B cell (primary cell): ENCODE data around the gene STK17B. TPM values are rescaled to one million over a fixed set of nuclear protein-coding genes. Genes with fewer than 3 reads are reported as not detected.

Experiments used
- ATAC-seq: fragments of 200-7000 bp; cut with Tn5 transposase; one replicate; pipeline ENCODE4 v1.10.0; 2021; ENCODE audit warnings: low read depth, mild to moderate bottlenecking, moderate number of reproducible peaks, moderate library complexity
- CTCF ChIA-PET: fragments of 350-600 bp; sonication (Branson Sonifier 250); formaldehyde crosslinking; loops from one replicate; lab custom pipeline; 2021; ENCODE audit warnings: antibody characterized with exemption, inconsistent platforms; lab: Charles Lee
- POLR2A ChIA-PET: fragments of 350-600 bp; sonication (Branson Sonifier 250); formaldehyde crosslinking; loops from one replicate; lab custom pipeline; 2021; ENCODE audit warnings: antibody characterized with exemption; lab: Charles Lee
- DNase-seq: peaks from one replicate; pipeline ENCODE4 v3.0.0; 2013
- H2AFZ ChIP-seq: 2 replicates; pipeline ENCODE4 v1.6.1; 2012; ENCODE audit warnings: mild to moderate bottlenecking, low read depth, low read length; ENCODE audit not compliant: insufficient read depth, poor library complexity, severe bottlenecking
- H3K27ac ChIP-seq, 2 donors: 1 replicate in 1 of 2; 2 replicates in 1 of 2; pipeline ENCODE4 v1.5.1; 2012 to 2013; ENCODE audit warnings: low read length in 2 of 2, mild to moderate bottlenecking in 2 of 2, moderate library complexity in 1 of 2
- H3K27me3 ChIP-seq, 4 experiments: fragments of 200-600 bp in 1 of 4; sonication (generic) in 1 of 4; replicated peaks in 1 of 4; 1 replicate in 2 of 4; 2 replicates in 2 of 4; pipeline versions ENCODE4 v1.6.1 to v1.7.0; 2013 to 2016; ENCODE audit warnings: low read length in 3 of 4, mild to moderate bottlenecking in 2 of 4, mixed read lengths in 1 of 4, moderate library complexity in 1 of 4; ENCODE audit not compliant: insufficient read depth in 4 of 4, control insufficient read depth in 3 of 4; ENCODE audit errors: control extremely low read depth in 1 of 4
- H3K36me3 ChIP-seq, 2 experiments: replicated peaks in 1 of 2; 1 replicate in 1 of 2; 2 replicates in 1 of 2; pipeline versions ENCODE4 v1.6.1 to v1.7.1; 2013; ENCODE audit warnings: low read length in 1 of 2; ENCODE audit not compliant: insufficient read depth in 2 of 2, control insufficient read depth in 1 of 2; ENCODE audit errors: control extremely low read depth in 1 of 2, extremely low read depth in 1 of 2
- H3K4me1 ChIP-seq, 2 donors: fragments of 200-600 bp in 1 of 2; sonication (generic) in 1 of 2; 1 replicate in 1 of 2; 2 replicates in 1 of 2; pipeline versions ENCODE4 v1.5.1 to v1.6.1; 2013 to 2017; ENCODE audit warnings: low read length in 2 of 2; ENCODE audit not compliant: control insufficient read depth in 2 of 2, insufficient read depth in 2 of 2
- H3K4me2 ChIP-seq: replicated peaks from 2 replicates; pipeline ENCODE3; 2012; ENCODE audit warnings: mild to moderate bottlenecking, low read depth, low read length; ENCODE audit not compliant: poor library complexity, severe bottlenecking
- H3K4me3 ChIP-seq, 5 experiments: fragments of 200-600 bp in 1 of 5; sonication (generic) in 1 of 5; 1 replicate in 3 of 5; 2 replicates in 2 of 5; pipeline versions ENCODE4 v1.5.1 to v1.7.0; 2011 to 2016; ENCODE audit warnings: low read length in 4 of 5, mild to moderate bottlenecking in 4 of 5, low read depth in 2 of 5, control low read depth in 1 of 5, moderate library complexity in 1 of 5; ENCODE audit not compliant: insufficient read depth in 1 of 5; ENCODE audit errors: control extremely low read depth in 1 of 5, extremely low read depth in 1 of 5
- H3K79me2 ChIP-seq: fragments of 200-600 bp; sonication (generic); one replicate; pipeline ENCODE4 v1.6.0; 2016; ENCODE audit warnings: low read length; ENCODE audit not compliant: control insufficient read depth, insufficient read depth
- H3K9ac ChIP-seq: fragments of 200-600 bp; sonication (generic); 2 replicates; pipeline ENCODE4 v1.6.1; 2017; ENCODE audit warnings: mild to moderate bottlenecking, low read length, moderate library complexity
- H3K9me3 ChIP-seq, 3 donors: one replicate each; pipeline versions ENCODE4 v1.6.1 to v1.7.1; 2013; ENCODE audit warnings: low read length in 2 of 3; ENCODE audit not compliant: control insufficient read depth in 2 of 3, insufficient read depth in 1 of 3; ENCODE audit errors: control extremely low read depth in 1 of 3
- H4K20me1 ChIP-seq: 2 replicates; pipeline ENCODE4 v1.6.0; 2012; ENCODE audit warnings: mild to moderate bottlenecking, low read length; ENCODE audit not compliant: insufficient read depth, control insufficient read depth, poor library complexity, severe bottlenecking
- H3K27ac Mint-ChIP-seq: one replicate; pipeline ENCODE4 v1.8.0; 2021; ENCODE audit warnings: mixed read lengths
- H3K27me3 Mint-ChIP-seq: one replicate; pipeline ENCODE4 v1.8.0; 2021; ENCODE audit warnings: mixed read lengths
- H3K4me1 Mint-ChIP-seq: one replicate; pipeline ENCODE4 v1.8.0; 2021; ENCODE audit warnings: mixed read lengths
- H3K4me3 Mint-ChIP-seq: one replicate; pipeline ENCODE4 v1.8.0; 2021; ENCODE audit warnings: mixed read lengths
- H3K9me3 Mint-ChIP-seq: one replicate; pipeline ENCODE4 v1.8.0; 2022; ENCODE audit warnings: mixed read lengths; ENCODE audit not compliant: insufficient read depth
- CTCF ChIP-seq: fragments of 200-600 bp; IDR thresholded peaks from one replicate; pipeline ENCODE4 v1.8.0; 2022; ENCODE audit warnings: antibody characterized with exemption, mild to moderate bottlenecking
- EZH2 ChIP-seq: IDR thresholded peaks from 2 replicates; pipeline ENCODE4 v1.6.1; 2012; ENCODE audit warnings: borderline replicate concordance, low read depth, mild to moderate bottlenecking, moderate library complexity, low read length; ENCODE audit not compliant: insufficient read depth, poor library complexity, severe bottlenecking
- WGBS: methylation state at CpG from one replicate; pipeline ENCODE4 v1.1.5; 2013; ENCODE audit warnings: missing lambda C conversion rate; ENCODE audit not compliant: insufficient coverage; 5-methylcytosine and 5-hydroxymethylcytosine counted together
- intact Hi-C: fragments of 100-400 bp; cut with micrococcal nuclease; formaldehyde crosslinking; loops from one replicate; pipeline ENCODE4 v1.10.0; 2022
- polyA plus RNA-seq: library from polyadenylated mRNA; depleted of rRNA; stranded (reverse); fragments of >200 nt; gene quantifications from 2 replicates; pipeline ENCODE4 v1.2.3, GENCODE V29; 2012
- total RNA-seq, 2 donors: library from RNA; stranded (reverse); fragments of 120-200 nt in 1 of 2; gene quantifications; 1 replicate in 1 of 2; 2 replicates in 1 of 2; pipeline versions ENCODE4 v1.2.3 to v1.2.4, GENCODE V29; 2013 to 2022

Gene STK17B
- total and polyA plus RNA-seq, 2 donors (not counting 1 experiment from before 2014, with no cell fraction given) = 120 to 249 TPM

- Histone ChIP-seq H3K4me2 (peak overlapping the region; percentile 71), H2AFZ (no peak overlapping the region), H3K36me3 (peaks cover 8 to 63% of the 10 kb centered on the region in 2 experiments), H3K9me3 (no peaks in the 10 kb centered on the region), H4K20me1 (peaks cover 40% of the 10 kb centered on the region), H3K27me3 (no peaks in the 10 kb centered on the region), H3K27ac (peak overlapping the region; percentile 47 to 96), H3K79me2 (peaks cover 100% of the 10 kb centered on the region), H3K4me3 (peak overlapping the region in 3 of 5 experiments; percentile 13 to 46 (median 38)), H3K9ac (peak overlapping the region; percentile 57), H3K4me1 (peaks cover 65 to 93% of the 10 kb centered on the region in 2 donors)
- POLR2A ChIA-PET = interaction anchor here (0.8 to 4.4 kb wide), 2 partner anchors 9 kb away, joined by 3 to 22 read pairs; partner anchors contain the start of gene STK17B
- WGBS = no CpG with 5 or more reads among the region's 4 CpGs
- DNase-seq (no peak), ATAC-seq (no peak)
- CTCF ChIA-PET = interaction anchor here (1.3 to 11.8 kb wide), 3 partner anchors 11 to 116 kb away, joined by 3 to 109 read pairs (median 6); no protein-coding TSS in a partner anchor
- H3K4me1 Mint-ChIP-seq = peaks cover 68% of the 10 kb centered on the region
- TF ChIP-seq CTCF = no peak
- no peak for TF ChIP-seq EZH2
- peak overlapping the region; percentile 59 for H3K27ac Mint-ChIP-seq
- intact Hi-C loops = loop anchor here (1.0 to 2.0 kb wide), 6 partner anchors 9 to 116 kb away; no protein-coding TSS in a partner anchor
- no peaks in the 10 kb centered on the region for H3K27me3 Mint-ChIP-seq
- H3K4me3 Mint-ChIP-seq = no peak overlapping the region
- H3K9me3 Mint-ChIP-seq = no peaks in the 10 kb centered on the region
These were observed 10.4 kb downstream of the STK17B start for GRCh38 chr2:196160946-196161345.

GRCh38 chr2:196160101-196160500 lies 11.3 kb downstream of the STK17B start:
- H3K9me3 ChIP-seq = no peaks in the 10 kb centered on the region
- ATAC-seq (peak; percentile 82), DNase-seq (peak; percentile 92)
- H3K4me1 ChIP-seq = peaks cover 56 to 93% of the 10 kb centered on the region in 2 donors
- TF ChIP-seq CTCF = no peak
- no peak for TF ChIP-seq EZH2
- H2AFZ ChIP-seq = no peak overlapping the region
- peaks cover 33% of the 10 kb centered on the region for H4K20me1 ChIP-seq
- ChIA-PET POLR2A (interaction anchor here (0.6 to 4.4 kb wide), 5 partner anchors 8 to 115 kb away, joined by 3 to 26 read pairs (median 19); partner anchors contain the start of gene STK17B), CTCF (interaction anchor here (0.6 to 11.8 kb wide), 4 partner anchors 10 to 180 kb away, joined by 3 to 109 read pairs (median 6); no protein-coding TSS in a partner anchor)
- no peaks in the 10 kb centered on the region for H3K27me3 ChIP-seq
- H3K27ac ChIP-seq = peak overlapping the region; percentile 47 to 96
- H3K4me2 ChIP-seq = peak overlapping the region; percentile 71
- H3K27ac Mint-ChIP-seq = peak overlapping the region; percentile 82
- H3K79me2 ChIP-seq = peaks cover 100% of the 10 kb centered on the region
- no CpG with 5 or more reads among the region's 3 CpGs for WGBS
- peaks cover 66% of the 10 kb centered on the region for H3K4me1 Mint-ChIP-seq
- H3K9me3 Mint-ChIP-seq = no peaks in the 10 kb centered on the region
- peaks cover 10 to 63% of the 10 kb centered on the region in 2 experiments for H3K36me3 ChIP-seq
- no peaks in the 10 kb centered on the region for H3K27me3 Mint-ChIP-seq
- intact Hi-C loops = loop anchor here (1.0 to 2.0 kb wide), 6 partner anchors 9 to 117 kb away; no protein-coding TSS in a partner anchor
- H3K4me3 Mint-ChIP-seq = peak overlapping the region; percentile 56
- peak overlapping the region; percentile 57 for H3K9ac ChIP-seq
- peak overlapping the region in 3 of 5 experiments; percentile 8 to 65 (median 13) for H3K4me3 ChIP-seq
